HepG2 (cell line): ENCODE measurements around the gene TNFRSF13B. TPM values are rescaled to one million over a fixed set of nuclear protein-coding genes. Genes with fewer than 3 reads are reported as not detected.
"Not testable (repeated sequence)": the region's sequence is repeated elsewhere in the genome, so short reads cannot be mapped to it uniquely, and the experiment has no call there.

Experiments
- ATAC-seq: fragments of 200-7000 bp; cut with Tn5 transposase; 3 replicates; pipeline ENCODE4 v1.9.1; 2020; ENCODE audit warnings: mild to moderate bottlenecking, moderate library complexity
- BruUV-seq: library from RNA; stranded (reverse); fragments of 400-500 nt; replicated peaks from 2 replicates; lab custom pipeline; 2021; lab: Mats Ljungman, UMichigan
- CTCF ChIA-PET: fragments of 300-600 bp; formaldehyde crosslinking; extraction: SDS; loops from one replicate; lab custom pipeline; 2021; ENCODE audit warnings: low total read pairs, inconsistent platforms, low intra/inter-chr PET ratio; lab: Yijun Ruan, JAX
- POLR2A ChIA-PET: fragments of 350-600 bp; sonication (Branson Sonifier 250); formaldehyde crosslinking; loops from one replicate; lab custom pipeline; 2020; ENCODE audit warnings: antibody characterized with exemption, inconsistent platforms; lab: Yijun Ruan, JAX
- DNase-seq: peaks from one replicate; pipeline ENCODE4 v3.0.0-alpha.2; 2015; ENCODE audit warnings: low spot score
- FAIRE-seq: peaks from 3 replicates; lab custom pipeline; 2011; peaks lifted over from hg19 to GRCh38; lab: Jason Lieb, UNC
- H2AFZ ChIP-seq: one replicate; pipeline ENCODE4 v1.6.1; 2011; ENCODE audit warnings: low read length, inconsistent platforms
- H3K27ac ChIP-seq: fragments of 300-600 bp; 3 replicates; pipeline ENCODE4 v1.8.0; 2011; ENCODE audit warnings: mixed run types, mild to moderate bottlenecking, mixed read lengths, low read length, inconsistent platforms; ENCODE audit not compliant: insufficient read depth; ENCODE audit errors: extremely low read length
- H3K27me3 ChIP-seq, 2 experiments: fragments of 200-600 bp in 1 of 2; 2 replicates in 1 of 2; 3 replicates in 1 of 2; pipeline versions ENCODE4 v1.6.0 to v1.8.0; 2011; ENCODE audit warnings: low read length in 2 of 2, mild to moderate bottlenecking in 2 of 2, moderate library complexity in 2 of 2, inconsistent platforms in 1 of 2; ENCODE audit not compliant: insufficient read depth in 2 of 2, control insufficient read depth in 1 of 2
- H3K36me3 ChIP-seq, 2 experiments: fragments of 200-600 bp in 1 of 2; replicated peaks in 1 of 2; 2 replicates in 1 of 2; 3 replicates in 1 of 2; pipeline versions ENCODE4 v1.5.1 to v1.8.0; 2011; ENCODE audit warnings: low read length in 2 of 2, inconsistent platforms in 1 of 2; ENCODE audit not compliant: insufficient read depth in 2 of 2, control insufficient read depth in 1 of 2
- H3K4me1 ChIP-seq: 2 replicates; pipeline ENCODE4 v1.5.1; 2012; ENCODE audit warnings: low read length, inconsistent platforms; ENCODE audit not compliant: insufficient read depth
- H3K4me2 ChIP-seq: 2 replicates; pipeline ENCODE4 v1.6.0; 2011; ENCODE audit warnings: low read depth, low read length, inconsistent platforms
- H3K4me3 ChIP-seq, 3 experiments: fragments of 200-600 bp in 1 of 3; sonication (generic), shearing (Covaris generic) in 1 of 3; replicated peaks in 1 of 3; 2 replicates each; pipeline ENCODE4 v1.5.1; 2011 to 2016; ENCODE audit warnings: low read length in 3 of 3, inconsistent platforms in 2 of 3, low read depth in 2 of 3, mild to moderate bottlenecking in 2 of 3, control low read depth in 1 of 3, mixed read lengths in 1 of 3; ENCODE audit not compliant: insufficient read depth in 1 of 3
- H3K79me2 ChIP-seq: one replicate; pipeline ENCODE4 v1.6.1; 2011; ENCODE audit warnings: low read length, inconsistent platforms; ENCODE audit not compliant: insufficient read depth
- H3K9ac ChIP-seq: 2 replicates; pipeline ENCODE4 v1.6.0; 2011; ENCODE audit warnings: mild to moderate bottlenecking, low read depth, low read length, inconsistent platforms; ENCODE audit not compliant: insufficient read depth
- H3K9me3 ChIP-seq: 2 replicates; pipeline ENCODE4 v1.5.1; 2012; ENCODE audit warnings: mild to moderate bottlenecking, low read length
- H4K20me1 ChIP-seq: 2 replicates; pipeline ENCODE4 v1.6.0; 2011; ENCODE audit warnings: inconsistent platforms, mild to moderate bottlenecking, low read length, moderate library complexity; ENCODE audit not compliant: insufficient read depth
- AGO2 ChIP-seq: fragments of 200-400 bp; formaldehyde crosslinking; optimal IDR thresholded peaks from 2 replicates; pipeline ENCODE3; 2017; ENCODE audit warnings: mild to moderate bottlenecking, low read depth, low read length, moderate library complexity
- FOXO1 ChIP-seq: sonication (generic); formaldehyde crosslinking; IDR thresholded peaks from 2 replicates; pipeline ENCODE4 v1.4.0; 2020; ENCODE audit warnings: missing genetic modification reagents
- HDAC2 ChIP-seq: sonication (generic); formaldehyde crosslinking; IDR thresholded peaks from 2 replicates; pipeline ENCODE4 v1.4.0; 2020; ENCODE audit warnings: missing genetic modification reagents
- XBP1 ChIP-seq: sonication (generic); formaldehyde crosslinking; IDR thresholded peaks from 2 replicates; pipeline ENCODE4 v1.5.0; 2020; ENCODE audit warnings: missing genetic modification reagents
- ZFP82 ChIP-seq: sonication (generic); formaldehyde crosslinking; IDR thresholded peaks from 2 replicates; pipeline ENCODE4 v1.5.1; 2020; ENCODE audit warnings: mild to moderate bottlenecking, missing genetic modification reagents, borderline replicate concordance
- ZGPAT ChIP-seq: IDR thresholded peaks from 2 replicates; pipeline ENCODE4 v1.6.1; 2016; ENCODE audit warnings: mild to moderate bottlenecking
- ZNF207 ChIP-seq: fragments of 450-650 bp; IDR thresholded peaks from 2 replicates; pipeline ENCODE4 v1.6.1; 2016; ENCODE audit warnings: antibody characterized with exemption, borderline replicate concordance
- ZNF564 ChIP-seq: sonication (generic); formaldehyde crosslinking; IDR thresholded peaks from 2 replicates; pipeline ENCODE4 v1.8.1; 2023; ENCODE audit warnings: mild to moderate bottlenecking, missing genetic modification reagents
- WGBS: methylation state at CpG from one replicate; pipeline ENCODE4 v1.1.6; 2017; ENCODE audit warnings: low lambda C conversion rate; 5-methylcytosine and 5-hydroxymethylcytosine counted together
- in situ Hi-C: cut with HindIII; loops from 2 replicates; pipeline ENCODE4 v1.10.0; 2017; ENCODE audit warnings: low pct_unique_long_range_greater_than_20kb; ENCODE audit not compliant: extremely low pct_ligation_motif_present
- intact Hi-C: fragments of 100-400 bp; cut with micrococcal nuclease; formaldehyde crosslinking; loops from one replicate; pipeline ENCODE4 v1.10.0; 2022; ENCODE audit not compliant: unreplicated experiment
- polyA plus RNA-seq, 8 experiments: library from polyadenylated mRNA; depleted of rRNA in 3 of 8; stranded (reverse) in 7 of 8; unstranded in 1 of 8; fragments of >200 nt; fragmentation: Illumina TruSeq in 4 of 8; extraction: Trizol in 4 of 8; gene quantifications; 2 replicates each; pipeline versions ENCODE4 v1.2.1 to v1.2.3, GENCODE V29; 2011 to 2016; ENCODE audit warnings: low read depth in 4 of 8, missing spikeins in 1 of 8, mixed read lengths in 1 of 8; ENCODE audit not compliant: insufficient read depth in 1 of 8
- total RNA-seq, 5 experiments: library from RNA; depleted of rRNA; stranded (reverse); fragments of >200 nt; fragmentation: Illumina TruSeq; extraction: Trizol; gene quantifications; 2 replicates each; pipeline ENCODE4 v1.2.3, GENCODE V29; 2016; ENCODE audit warnings: low read depth in 1 of 5

Gene TNFRSF13B
- total and polyA plus RNA-seq, 2 of the 13 experiments (the other 11 are each of a cell fraction or from before 2014, with no cell fraction given) = not detected

GRCh38 chr17:17016199-17017197 lies 44.6 kb upstream of the TNFRSF13B start:
- POLR2A ChIA-PET, DNase-seq: not testable (repeated sequence)
- H3K4me1 ChIP-seq = peaks cover 29% of the 10 kb centered on the region

GRCh38 chr17:17015230-17015629 lies 43.3 kb upstream of the TNFRSF13B start:
- H3K4me3 ChIP-seq = no peak overlapping the region
- in situ Hi-C loops = no loop called here
- TF ChIP-seq ZNF207 = no peak
- no peak for TF ChIP-seq ZNF564 (CRISPR knock-in tag)
- TF ChIP-seq ZFP82 (CRISPR knock-in tag) = no peak
- no peak for TF ChIP-seq HDAC2 (CRISPR knock-in tag)
- TF ChIP-seq ZGPAT (CRISPR knock-in tag) = no peak
- TF ChIP-seq AGO2 = no peak
- no peak for TF ChIP-seq FOXO1 (CRISPR knock-in tag)
- TF ChIP-seq XBP1 = no peak
- H3K9me3 ChIP-seq = no peaks in the 10 kb centered on the region
- no peaks in the 10 kb centered on the region for H3K79me2 ChIP-seq
- H2AFZ ChIP-seq = no peak overlapping the region
- intact Hi-C loops = no loop called here
- no peak for ATAC-seq
- no peak overlapping the region for H3K4me2 ChIP-seq
- BruUV-seq = no TSS peak
- WGBS = 15% methylated on average over 5 of the region's 6 CpGs
- H3K9ac ChIP-seq = no peak overlapping the region
- ChIA-PET POLR2A (interaction anchor here (0.6 kb wide), 1 partner anchor 35 kb away, joined by 3 read pairs; no protein-coding TSS in a partner anchor), CTCF (no interaction called here)
- H3K36me3 ChIP-seq = no peaks in the 10 kb centered on the region
- H3K27me3 ChIP-seq = peaks cover 0 to 5% of the 10 kb centered on the region in 2 experiments; a peak in 3 of 5 replicates
- DNase-seq = no peak
- no peak overlapping the region for H3K27ac ChIP-seq
- H4K20me1 ChIP-seq = no peaks in the 10 kb centered on the region
- no peak for FAIRE-seq
- H3K4me1 ChIP-seq = peaks cover 20% of the 10 kb centered on the region

More at GRCh38 chr17:17016199-17017197, 44.6 kb upstream of the TNFRSF13B start:
- H2AFZ ChIP-seq, H3K9me3 ChIP-seq, H4K20me1 ChIP-seq, ATAC-seq, CTCF ChIA-PET, H3K4me2 ChIP-seq, H3K79me2 ChIP-seq, FAIRE-seq, in situ Hi-C loops, H3K27ac ChIP-seq, H3K4me3 ChIP-seq, intact Hi-C loops, H3K27me3 ChIP-seq, BruUV-seq, H3K9ac ChIP-seq, H3K36me3 ChIP-seq: not testable (repeated sequence)
- 65% methylated on average over 8 of the region's 8 CpGs for WGBS
